Pons (tissue), 1 donor: ENCODE measurements around the gene MTERF1.

Experiments used
- DNase-seq: peaks from one replicate; pipeline ENCODE4 v3.0.0-alpha.2; 2016; ENCODE audit warnings: low spot score

The MTERF1 gene

GRCh38 chr7:91832493-91833045 lies 47.9 kb downstream of the MTERF1 start:
- DNase-seq, result no peak

DNA sequence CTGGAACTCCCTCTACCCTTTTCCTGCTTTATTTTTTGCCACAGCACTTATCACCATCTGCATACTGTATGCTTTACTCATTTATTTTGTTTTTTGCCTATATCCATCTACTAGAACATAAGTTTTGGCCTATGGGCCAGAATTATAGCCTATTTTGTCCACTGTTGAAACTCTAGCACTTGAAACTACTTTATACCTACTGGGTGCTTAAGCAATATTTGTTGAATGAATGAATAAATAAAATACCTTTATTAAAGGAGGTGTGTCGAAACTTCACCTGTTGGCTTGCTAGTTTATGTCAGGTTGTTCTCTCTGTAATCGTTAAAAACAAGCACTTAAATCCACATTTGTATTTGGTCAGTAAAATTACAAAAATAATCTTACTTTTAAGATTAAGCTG lies 53.3 kb downstream of the MTERF1 start:
- DNase-seq, result no peak

DNA sequence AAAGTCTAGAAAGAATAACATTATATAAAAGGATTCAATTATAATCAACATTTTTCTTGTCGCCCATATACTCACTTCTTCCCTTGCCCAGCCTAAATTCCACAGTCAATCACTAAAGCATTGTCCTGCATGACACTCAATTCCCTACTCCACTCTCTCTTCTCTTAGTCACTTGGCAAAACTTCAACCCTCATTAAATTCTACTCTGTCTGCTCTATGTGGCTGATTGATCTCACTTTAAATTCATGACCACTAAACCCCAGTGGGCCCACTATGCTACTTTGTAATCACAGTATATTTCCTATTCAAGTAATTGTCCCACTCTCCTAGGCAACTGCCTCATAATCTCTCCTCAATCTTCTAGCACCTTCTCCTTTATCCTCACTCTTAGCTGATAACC lies 54.1 kb downstream of the MTERF1 start:
- no peak for DNase-seq

DNA sequence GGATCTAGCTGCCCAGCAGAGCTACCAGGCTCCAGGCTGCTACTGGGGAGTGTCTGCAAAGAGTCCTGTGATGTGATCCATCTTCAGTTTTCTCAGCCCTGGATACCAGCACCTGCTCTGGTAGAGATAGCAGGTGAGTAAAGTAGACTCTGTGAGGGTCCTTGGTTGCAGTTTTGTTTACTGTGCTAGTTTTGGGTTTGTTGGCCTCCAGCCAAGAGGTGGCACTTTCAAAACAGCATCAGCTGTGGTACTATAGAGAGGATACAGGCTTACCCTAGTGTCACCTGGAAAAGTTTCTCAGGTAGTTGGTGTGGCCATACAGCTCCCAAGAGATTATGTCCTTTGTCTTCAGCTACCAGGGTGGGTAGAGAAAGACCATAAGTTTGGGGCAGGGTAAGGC lies 56.3 kb downstream of the MTERF1 start:
- DNase-seq, result no peak
